GM21576 (cell line): ENCODE data around the gene NAA10.

Source experiments
- ATAC-seq: cut with Tn5 transposase; IDR thresholded peaks from one replicate; pipeline ENCODE4 v1.9.1; 2021; ENCODE audit warnings: mild to moderate bottlenecking, moderate library complexity; ENCODE audit not compliant: unreplicated experiment

Gene NAA10

DNA sequence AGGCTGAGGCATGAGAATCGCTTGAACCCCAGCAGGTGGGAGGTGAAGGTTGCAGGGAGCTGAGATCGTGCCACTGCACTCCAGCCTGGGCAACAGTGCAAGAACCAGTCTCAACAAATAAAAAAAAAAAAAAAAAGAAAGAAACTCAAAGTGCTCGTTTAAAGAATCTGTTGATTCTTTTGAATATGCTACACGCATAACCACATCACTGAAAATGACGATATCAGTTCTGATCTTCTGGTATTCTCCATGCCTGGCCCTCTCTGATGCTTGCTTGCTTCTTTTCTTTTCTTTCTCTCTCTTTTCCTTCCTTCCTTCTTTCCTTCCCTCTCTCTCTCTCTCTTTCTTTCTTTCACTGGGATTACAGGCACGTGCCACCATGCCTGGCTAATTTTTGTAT lies 23.0 kb downstream of the NAA10 start:
- ATAC-seq: no peak

DNA sequence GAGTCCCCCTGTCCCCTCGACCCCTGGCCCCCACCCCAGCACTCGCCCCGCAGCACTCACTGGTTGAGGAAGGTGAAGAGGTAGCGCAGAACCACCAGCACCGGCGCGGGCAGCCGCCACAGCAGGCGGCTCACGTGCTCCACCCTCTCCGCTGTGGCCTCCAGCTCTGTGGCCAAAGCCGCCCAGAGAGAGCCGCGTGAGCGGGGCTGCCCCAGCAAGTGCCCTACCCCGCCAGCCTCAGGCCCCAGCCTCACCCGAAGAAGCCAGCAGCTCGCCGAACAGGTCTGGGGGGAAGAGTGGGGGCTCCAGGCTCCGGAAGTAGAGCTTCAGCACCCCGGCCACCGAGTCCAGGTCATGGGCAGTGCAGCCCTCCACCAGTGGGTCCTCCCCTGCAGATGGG lies 24.4 kb downstream of the NAA10 start:
- ATAC-seq: no peak

DNA sequence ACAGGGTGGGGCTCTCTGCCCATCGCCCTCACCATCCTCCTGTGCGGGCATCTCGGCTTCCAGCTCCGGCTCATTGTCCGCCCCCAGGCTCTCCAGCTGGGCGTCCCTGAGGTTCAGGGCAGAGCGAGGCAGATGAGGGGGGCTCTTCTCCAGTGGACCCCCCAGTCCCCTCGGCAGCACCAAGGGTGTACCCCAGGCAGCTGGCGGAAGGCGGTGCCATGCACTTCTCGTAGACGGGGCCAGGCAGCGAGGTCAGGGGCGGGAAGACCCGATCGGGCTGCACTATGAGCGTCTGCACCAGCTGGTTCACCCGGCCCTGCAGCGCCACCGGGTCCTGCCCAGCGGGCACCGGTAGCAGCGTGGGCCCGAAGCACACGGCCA lies 24.9 kb downstream of the NAA10 start:
- no peak for ATAC-seq

DNA sequence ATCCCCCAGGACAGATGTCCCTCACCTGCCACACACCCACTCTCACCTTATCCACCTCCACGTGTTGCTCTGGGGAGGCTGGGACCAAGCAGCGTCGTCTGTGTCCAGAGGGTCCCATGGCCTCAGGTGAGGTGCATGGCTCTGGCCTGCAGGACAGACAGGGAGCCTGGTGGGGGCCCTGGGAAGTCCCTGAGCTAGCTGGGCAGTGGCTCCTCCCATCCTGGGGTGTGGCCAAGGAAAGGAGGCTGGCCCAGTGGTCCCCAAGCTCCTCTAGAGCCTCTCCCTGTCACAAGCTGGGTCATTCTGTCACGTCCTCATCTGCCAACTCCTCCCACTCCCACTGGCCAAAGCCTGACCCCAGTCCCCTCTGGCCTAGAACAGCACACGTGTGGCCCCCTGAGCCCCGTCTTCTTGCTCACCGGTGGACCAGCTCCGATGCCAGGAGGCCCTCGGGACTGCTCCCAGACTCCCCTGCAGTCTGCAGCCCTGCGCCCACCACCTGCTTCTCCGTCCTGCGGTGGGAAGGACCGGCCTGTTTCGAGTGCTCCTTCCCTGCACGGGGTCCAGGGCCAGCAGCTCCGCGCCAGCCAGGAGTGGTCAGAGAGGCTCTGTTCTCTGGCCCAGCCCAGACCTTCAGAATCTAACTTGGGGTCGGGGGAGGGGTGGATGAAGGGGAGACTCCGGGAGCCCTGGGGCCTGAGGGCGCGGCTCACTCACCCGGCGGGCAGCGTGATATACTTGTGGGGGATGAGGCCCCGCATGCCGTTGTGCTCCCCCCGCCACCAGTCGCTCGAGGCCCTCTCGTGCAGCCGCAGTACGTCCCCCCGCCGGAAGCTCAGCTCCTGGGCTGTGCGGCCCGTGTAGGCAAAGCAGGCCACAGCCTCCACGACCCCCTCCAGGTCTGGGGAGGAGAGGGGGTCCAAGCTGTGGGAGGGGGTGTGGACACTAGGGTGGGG lies 25.5 kb downstream of the NAA10 start:
- no peak for ATAC-seq

DNA sequence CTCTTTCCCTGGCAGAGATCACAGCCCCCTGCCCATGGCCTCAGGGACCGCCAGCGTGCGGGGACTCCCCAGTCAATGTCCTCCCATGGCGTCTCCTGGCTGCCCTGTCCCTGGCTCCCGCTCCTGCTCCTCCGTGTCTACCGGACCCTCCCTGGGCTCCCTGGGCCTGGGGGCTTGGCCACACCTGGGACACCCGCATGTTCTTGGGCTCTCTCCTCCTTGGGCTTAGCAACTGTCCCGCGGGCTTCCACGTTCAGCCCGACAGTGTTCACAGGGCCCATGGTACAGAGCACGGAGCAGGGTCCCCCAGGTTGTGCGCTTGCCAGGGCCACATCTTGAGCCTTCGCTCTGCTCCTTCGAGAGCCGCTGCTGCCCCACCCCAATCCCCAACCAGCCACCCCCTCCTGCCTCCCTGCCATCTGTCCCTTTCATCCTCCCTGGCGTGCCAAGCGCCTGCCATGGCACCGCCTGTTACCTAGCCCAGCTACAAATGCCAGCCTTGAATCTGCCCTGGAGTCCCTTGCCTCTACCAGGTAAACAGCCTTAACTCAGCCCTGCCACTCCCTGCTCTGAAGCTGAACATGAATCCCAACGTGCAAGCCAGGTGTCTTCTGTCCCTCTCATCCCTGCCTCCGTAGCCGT lies 26.5 kb downstream of the NAA10 start:
- no peak for ATAC-seq

DNA sequence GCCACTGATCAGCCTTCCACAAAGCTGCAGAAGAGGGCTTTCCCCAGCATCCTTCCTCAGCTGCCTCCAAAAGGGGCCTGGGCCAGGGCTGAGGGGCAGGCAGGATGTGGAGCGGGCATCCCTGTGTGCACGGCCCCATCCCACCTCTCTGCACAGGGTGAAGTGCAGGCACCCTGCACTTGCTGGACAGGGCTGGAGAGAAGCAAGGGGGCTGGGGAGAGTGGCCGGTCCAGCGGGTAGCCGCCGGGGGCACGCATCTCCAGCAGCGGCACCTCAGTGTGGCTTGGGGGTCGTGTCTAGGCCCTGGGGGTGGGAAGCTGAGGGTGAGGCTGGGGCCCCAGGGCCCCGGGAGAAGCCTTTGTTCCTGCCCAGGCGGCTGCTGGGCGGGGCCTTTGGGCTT lies 27.4 kb downstream of the NAA10 start:
- ATAC-seq: no peak

DNA sequence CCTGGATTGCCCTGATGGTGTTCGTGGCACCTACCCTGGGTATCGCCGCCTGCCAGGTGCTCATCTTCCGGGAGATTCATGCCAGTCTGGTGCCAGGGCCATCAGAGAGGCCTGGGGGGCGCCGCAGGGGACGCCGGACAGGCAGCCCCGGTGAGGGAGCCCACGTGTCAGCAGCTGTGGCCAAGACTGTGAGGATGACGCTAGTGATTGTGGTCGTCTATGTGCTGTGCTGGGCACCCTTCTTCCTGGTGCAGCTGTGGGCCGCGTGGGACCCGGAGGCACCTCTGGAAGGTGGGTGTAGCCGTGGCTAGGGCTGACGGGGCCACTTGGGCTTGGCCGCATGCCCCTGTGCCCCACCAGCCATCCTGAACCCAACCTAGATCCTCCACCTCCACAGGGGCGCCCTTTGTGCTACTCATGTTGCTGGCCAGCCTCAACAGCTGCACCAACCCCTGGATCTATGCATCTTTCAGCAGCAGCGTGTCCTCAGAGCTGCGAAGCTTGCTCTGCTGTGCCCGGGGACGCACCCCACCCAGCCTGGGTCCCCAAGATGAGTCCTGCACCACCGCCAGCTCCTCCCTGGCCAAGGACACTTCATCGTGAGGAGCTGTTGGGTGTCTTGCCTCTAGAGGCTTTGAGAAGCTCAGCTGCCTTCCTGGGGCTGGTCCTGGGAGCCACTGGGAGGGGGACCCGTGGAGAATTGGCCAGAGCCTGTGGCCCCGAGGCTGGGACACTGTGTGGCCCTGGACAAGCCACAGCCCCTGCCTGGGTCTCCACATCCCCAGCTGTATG lies 28.5 kb downstream of the NAA10 start:
- no peak for ATAC-seq

DNA sequence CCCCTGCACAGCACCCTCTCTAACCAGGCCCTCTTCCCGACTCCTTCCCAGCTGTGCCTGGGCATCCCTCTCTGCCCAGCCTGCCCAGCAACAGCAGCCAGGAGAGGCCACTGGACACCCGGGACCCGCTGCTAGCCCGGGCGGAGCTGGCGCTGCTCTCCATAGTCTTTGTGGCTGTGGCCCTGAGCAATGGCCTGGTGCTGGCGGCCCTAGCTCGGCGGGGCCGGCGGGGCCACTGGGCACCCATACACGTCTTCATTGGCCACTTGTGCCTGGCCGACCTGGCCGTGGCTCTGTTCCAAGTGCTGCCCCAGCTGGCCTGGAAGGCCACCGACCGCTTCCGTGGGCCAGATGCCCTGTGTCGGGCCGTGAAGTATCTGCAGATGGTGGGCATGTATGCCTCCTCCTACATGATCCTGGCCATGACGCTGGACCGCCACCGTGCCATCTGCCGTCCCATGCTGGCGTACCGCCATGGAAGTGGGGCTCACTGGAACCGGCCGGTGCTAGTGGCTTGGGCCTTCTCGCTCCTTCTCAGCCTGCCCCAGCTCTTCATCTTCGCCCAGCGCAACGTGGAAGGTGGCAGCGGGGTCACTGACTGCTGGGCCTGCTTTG lies 29.2 kb downstream of the NAA10 start:
- no peak for ATAC-seq

DNA sequence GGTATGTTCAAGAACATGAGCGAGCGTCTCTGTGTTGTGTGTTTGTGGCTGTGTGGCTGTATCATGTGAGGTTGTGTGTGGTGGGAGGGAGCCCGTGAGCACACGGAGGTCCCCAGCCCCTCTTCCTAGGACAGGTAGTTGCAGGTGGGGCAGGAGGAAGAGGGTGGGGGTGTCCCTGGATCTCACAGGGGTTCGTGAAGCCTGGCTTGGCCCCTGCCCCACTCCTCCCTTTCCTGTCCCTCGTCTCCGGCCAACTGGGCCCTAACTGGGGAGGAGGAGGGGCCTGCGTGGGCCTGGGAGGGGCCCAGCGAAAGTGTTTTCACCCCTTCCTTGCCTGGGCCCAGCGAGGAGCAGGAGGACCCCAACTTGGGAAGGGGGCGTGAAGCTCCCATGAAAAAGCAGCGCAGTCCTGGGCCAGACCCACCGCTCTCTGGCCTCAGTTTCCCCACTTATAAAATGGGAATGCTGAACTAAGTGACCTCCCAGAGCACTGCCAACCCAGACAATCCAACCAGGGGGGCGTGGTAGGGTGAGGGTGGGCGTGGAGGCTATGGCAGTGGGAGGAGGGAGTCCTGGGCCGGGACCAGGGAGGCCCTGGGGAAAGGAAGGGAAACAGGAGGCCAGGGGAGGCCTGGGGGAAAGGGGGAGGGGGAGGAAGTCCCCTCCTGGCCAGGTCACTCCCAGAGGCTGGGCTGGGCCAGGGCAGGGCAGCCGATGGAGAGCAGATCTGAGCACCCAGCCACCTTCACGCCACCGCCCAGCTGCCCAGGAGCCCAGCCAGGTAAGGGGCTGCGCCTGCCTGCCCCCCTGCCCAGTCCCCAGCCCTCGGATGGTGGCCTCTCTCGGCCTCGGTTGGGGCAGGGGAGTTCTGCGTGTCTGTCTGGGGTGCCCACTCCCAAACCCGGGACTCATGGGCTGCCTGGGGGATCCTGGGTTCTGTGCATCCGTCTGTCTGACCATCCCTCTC lies 30.6 kb downstream of the NAA10 start, which contains the start of gene AVPR2:
TSS of gene AVPR2 (plus strand) at position 683 of the 967 bp plus-strand sequence. CDS start 473 bp downstream, outside the sequence.
- ATAC-seq: no peak

DNA sequence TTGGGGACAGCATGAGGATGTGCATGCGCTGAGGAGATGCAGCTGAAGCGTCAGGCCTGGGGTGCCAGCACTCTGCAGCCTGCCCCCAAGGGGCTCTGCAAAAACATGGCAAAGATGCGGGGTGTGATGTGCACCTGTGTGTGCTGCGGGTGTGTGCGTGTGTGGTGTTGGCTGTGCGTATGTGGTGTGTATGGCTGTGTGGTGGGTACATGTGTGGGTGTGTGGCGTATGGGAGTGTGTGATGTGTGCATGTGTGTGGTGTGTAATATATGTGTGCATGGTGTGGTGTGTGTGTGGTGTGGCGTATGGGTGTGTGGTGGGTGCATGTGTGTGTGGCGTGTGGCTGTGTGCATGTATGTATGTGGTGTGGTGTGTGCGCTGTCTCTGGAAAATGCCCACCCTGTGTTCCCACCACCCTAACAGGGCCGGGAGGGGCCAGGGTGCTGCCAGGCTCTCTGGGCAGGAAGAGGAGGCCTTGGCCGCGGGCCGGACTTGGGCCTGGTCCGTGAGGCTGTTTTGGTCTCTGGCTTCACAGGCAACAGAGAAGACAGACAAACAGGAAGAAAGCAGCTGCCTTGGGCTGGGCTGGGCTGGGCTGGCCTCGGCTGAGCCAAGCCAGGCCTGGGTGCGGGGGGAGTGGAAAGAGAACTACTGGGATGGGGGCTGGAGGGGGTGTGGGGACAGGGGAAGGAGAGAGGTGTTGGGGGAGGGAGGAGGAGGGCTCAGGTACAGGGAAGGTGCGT lies 31.4 kb downstream of the NAA10 start:
- ATAC-seq: no peak

DNA sequence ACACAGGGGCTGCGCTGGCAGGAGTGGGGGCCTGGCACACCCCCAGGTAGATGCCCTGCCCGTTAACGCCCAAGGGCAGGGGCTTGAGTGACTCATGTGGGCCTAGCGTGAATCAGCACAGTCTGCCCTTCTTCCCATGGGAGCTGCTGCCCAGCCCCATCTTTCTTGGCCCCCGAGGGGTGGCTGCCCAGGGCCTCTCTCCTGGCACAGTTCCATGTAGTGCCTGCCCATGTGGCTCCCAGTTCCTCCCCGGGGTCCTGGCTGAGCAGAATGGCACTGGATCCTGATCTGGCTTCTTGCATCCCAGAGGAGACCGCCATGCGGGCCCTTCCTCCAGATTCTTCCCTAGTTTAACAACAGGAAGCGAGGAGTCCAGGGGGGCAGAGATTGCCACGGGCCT lies 32.5 kb downstream of the NAA10 start:
- no peak for ATAC-seq

DNA sequence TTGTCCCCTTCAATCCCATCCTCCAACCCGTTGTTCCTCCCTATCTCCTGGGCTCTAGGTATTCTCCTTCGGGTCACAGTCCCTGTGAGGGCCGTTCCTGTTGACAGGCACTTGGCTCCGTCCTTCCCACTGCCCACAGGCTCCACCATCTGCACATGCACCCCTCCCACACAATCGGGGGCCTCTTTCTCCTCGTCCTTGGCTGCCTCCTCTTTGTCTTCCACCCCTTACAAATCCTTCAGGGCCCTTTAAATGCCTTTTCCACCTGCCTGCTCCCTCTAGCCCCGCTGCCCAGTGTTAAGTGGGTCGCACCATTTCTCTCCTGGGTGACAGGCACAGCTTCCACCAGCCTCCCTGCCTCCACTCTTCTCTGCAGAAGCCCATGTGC lies 33.1 kb downstream of the NAA10 start:
- ATAC-seq: no peak

DNA sequence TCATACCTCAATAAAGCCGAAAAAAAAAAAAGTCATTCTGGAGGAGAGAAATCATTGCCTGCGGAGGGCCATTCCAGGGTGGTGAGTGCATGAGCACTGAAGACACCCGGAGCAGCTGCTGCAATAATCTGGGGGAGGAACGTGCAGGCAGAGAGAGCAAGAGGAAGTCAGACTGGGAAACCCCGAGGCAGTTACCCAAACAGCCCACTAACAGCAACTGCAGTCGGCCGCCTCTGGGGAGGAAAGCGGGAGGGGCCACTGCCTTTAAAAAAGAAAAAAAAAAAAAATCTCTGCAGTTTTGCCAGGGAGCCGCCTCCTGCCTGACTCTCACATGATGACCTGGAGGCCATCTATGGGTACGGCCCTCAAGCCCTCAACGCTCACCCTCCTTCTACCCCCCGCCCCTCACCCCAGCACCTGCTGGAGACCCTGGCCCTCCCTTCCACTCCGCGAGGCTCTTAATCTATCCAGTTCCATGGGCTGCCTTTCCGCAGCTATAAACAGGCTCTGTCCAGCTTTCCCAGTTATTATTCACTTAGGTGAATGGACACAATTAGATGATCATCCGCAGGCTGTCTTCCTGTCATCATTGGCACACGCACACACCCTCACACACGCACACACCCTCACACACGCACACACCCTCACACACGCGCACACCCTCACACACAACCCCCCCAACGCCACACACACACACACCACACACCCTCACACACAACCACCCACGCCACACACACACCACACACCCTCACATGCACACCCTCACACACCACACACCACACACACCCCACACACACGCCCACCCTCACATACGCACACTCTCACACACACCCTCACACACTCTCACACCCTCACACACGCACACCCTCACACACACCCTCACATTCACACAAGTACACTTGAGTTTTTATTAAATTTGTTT lies 33.7 kb downstream of the NAA10 start:
- ATAC-seq: peak; percentile 92

DNA sequence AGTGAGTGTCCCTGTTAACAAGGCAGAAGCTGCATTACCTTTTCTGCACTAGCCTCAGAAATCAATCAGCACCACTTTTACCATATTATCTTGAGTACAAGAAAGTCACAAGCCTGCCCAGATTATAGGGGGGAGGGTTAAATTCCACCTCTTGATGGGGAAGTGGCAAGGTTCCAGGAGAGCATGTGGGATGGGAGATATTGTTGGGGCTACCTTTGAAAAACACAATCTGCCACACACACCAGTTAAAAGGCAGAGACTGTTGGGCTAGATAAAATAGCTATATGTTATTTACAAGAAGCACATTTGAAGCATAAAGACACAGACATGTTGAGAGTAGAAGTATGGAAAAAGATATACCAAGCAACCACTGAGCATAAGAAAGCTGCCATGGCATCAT lies 36.9 kb downstream of the NAA10 start:
- no peak for ATAC-seq

DNA sequence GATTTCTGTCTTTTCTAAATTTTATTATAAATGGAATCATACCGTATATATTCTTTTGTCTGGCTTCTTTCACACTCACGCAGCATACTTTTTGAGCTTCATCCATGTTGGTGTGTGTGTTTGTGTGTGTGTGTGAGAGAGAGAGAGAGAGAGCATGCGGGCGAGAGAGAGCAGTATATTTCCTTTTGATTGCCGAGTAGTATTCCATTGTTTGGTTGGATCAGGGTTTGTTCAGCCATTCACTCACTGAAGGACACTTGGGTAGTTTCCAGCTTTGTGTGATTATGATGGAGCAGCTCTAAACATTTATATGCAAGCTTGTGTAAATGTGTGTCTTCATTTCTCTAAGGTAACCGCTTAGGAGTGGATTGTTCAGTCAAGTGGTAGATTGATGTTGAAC lies 45.7 kb downstream of the NAA10 start:
- no peak for ATAC-seq

DNA sequence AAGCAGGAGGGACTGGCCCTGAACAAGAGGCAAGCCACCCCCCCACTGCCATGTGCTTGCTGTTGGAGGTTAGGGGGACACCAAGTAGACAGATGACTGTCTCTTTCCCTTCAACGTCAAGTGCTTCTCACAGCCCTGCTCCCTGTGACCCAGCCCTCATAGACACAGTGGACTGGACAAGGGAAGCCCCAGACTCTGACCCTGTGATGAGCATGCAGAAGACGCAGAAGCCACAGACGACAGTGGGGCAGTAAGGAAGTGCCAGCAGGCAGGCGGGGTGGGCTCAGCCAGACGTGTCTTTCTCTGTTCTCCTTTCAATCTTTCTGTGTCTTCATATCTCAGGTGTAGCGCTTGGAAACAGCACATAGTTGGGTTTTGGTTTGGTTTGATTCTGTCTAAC lies 46.5 kb downstream of the NAA10 start:
- ATAC-seq: no peak

DNA sequence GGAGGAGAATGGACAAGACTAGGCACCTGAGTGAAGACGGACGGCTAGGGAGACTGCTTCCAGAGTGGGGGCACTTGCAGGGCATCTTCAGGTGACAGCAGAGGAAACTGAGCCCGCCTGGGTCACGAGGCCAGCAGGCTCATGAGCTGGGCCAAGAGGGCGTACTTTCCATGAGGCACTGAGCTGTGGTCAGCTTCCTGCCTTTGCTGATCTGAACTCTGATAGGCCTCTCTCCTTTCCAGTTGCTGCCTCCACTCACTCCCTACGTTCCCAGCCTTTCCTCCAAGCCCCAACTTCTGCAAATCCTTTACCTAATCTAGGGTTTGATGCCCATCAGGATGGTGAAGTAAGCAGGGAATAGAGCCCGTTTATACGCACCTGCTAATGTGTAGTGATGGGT lies 47.5 kb downstream of the NAA10 start:
- ATAC-seq: no peak

DNA sequence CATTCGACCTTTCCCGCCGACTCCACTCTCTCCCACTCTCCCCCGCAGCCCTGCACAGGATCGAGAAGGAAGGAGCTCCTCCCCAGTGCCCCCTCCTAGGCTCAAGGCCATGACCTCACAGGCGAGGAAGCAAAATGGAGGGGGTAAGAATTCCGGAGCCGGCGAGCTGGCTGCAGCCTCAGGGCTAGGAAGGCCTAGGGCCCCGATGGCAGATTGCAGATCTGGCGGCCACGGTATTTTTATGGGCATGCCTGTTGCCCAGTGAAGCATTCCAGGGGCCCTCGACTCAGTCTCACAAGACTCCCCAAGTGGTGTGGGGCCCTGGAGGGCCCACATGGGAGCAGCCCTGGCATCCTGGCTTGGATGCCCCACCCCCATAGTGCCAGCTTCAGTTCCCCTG lies 47.9 kb downstream of the NAA10 start:
- ATAC-seq: no peak
